Neural crest cell (in vitro differentiated cells): Measurements from ENCODE around the gene COL7A1. TPM values are rescaled to one million over a fixed set of nuclear protein-coding genes. Genes with fewer than 3 reads are reported as not detected.
A peak's percentile ranks its signal among the peaks of the same experiment; 100 is the strongest.
"Not testable (repeated sequence)": the region's sequence is repeated elsewhere in the genome, so short reads cannot be mapped to it uniquely, and the experiment has no call there.

ENCODE experiments used
- DNase-seq: peaks from one replicate; pipeline ENCODE4 v3.0.0; 2021; ENCODE audit warnings: low read depth, mixed read lengths, low spot score
- H3K27ac Mint-ChIP-seq: one replicate; pipeline ENCODE4 v1.8.0; 2021; ENCODE audit warnings: mild to moderate bottlenecking, mixed read lengths; ENCODE audit not compliant: unreplicated experiment
- H3K27me3 Mint-ChIP-seq: 2 replicates; pipeline ENCODE4 v1.8.0; 2021; ENCODE audit warnings: low read depth, mild to moderate bottlenecking, mixed read lengths
- H3K36me3 Mint-ChIP-seq: 2 replicates; pipeline ENCODE4 v1.8.0; 2021; ENCODE audit warnings: low read depth, mild to moderate bottlenecking, mixed read lengths
- H3K4me1 Mint-ChIP-seq: 2 replicates; pipeline ENCODE4 v1.8.0; 2021; ENCODE audit warnings: mixed read lengths
- H3K4me3 Mint-ChIP-seq: one replicate; pipeline ENCODE4 v1.8.0; 2021; ENCODE audit warnings: mild to moderate bottlenecking, mixed read lengths
- H3K9me3 Mint-ChIP-seq: 2 replicates; pipeline ENCODE4 v1.8.0; 2021; ENCODE audit warnings: mixed read lengths
- CTCF ChIP-seq: fragments of 200-600 bp; sonication (generic); conservative IDR thresholded peaks from 2 replicates; pipeline ENCODE4 v1.5.0; 2021; ENCODE audit warnings: antibody characterized with exemption, mild to moderate bottlenecking
- total RNA-seq: library from RNA; stranded (reverse); gene quantifications from 2 replicates; pipeline ENCODE4 v1.2.1, GENCODE V29; 2021

The COL7A1 gene
- total RNA-seq, 1 donor from 2014 or later: 28.7 TPM

- Mint-ChIP-seq H3K4me3 (no peak overlapping the region), H3K36me3 (peaks cover 3% of the 10 kb centered on the region), H3K4me1 (peaks cover 33% of the 10 kb centered on the region), H3K27me3 (no peaks in the 10 kb centered on the region), H3K9me3 (no peaks in the 10 kb centered on the region), H3K27ac (peak overlapping the region; percentile 45)
- no peak for DNase-seq
- TF ChIP-seq CTCF: no peak
These were observed 42.8 kb downstream of the COL7A1 start for GRCh38 chr3:48552111-48552951.

GRCh38 chr3:48551651-48552050 lies 43.5 kb downstream of the COL7A1 start:
- H3K4me3 Mint-ChIP-seq, H3K27me3 Mint-ChIP-seq, H3K27ac Mint-ChIP-seq, H3K9me3 Mint-ChIP-seq, H3K36me3 Mint-ChIP-seq, DNase-seq: not testable (repeated sequence)
- H3K4me1 Mint-ChIP-seq: peaks cover 30% of the 10 kb centered on the region

- H3K27ac Mint-ChIP-seq: peak overlapping the region; percentile 93
- no peak overlapping the region for H3K4me3 Mint-ChIP-seq
- DNase-seq: peak; percentile 86
- peaks cover 3% of the 10 kb centered on the region for H3K36me3 Mint-ChIP-seq
- H3K9me3 Mint-ChIP-seq: no peaks in the 10 kb centered on the region
- peak; percentile 91 for TF ChIP-seq CTCF
- no peaks in the 10 kb centered on the region for H3K27me3 Mint-ChIP-seq
- H3K4me1 Mint-ChIP-seq: peaks cover 18% of the 10 kb centered on the region
These were observed 46.1 kb downstream of the COL7A1 start for GRCh38 chr3:48548729-48549705.

- H3K4me1 Mint-ChIP-seq: peaks cover 18% of the 10 kb centered on the region
- H3K36me3 Mint-ChIP-seq: peaks cover 3% of the 10 kb centered on the region
- H3K4me3 Mint-ChIP-seq: no peak overlapping the region
- H3K9me3 Mint-ChIP-seq: no peaks in the 10 kb centered on the region
- H3K27me3 Mint-ChIP-seq: no peaks in the 10 kb centered on the region
- peak overlapping the region; percentile 57 for H3K27ac Mint-ChIP-seq
- DNase-seq: no peak
- TF ChIP-seq CTCF: no peak
These were observed 47.0 kb downstream of the COL7A1 start for GRCh38 chr3:48548126-48548525.

- peaks cover 5% of the 10 kb centered on the region for H3K36me3 Mint-ChIP-seq
- no peak overlapping the region for H3K4me3 Mint-ChIP-seq
- H3K27me3 Mint-ChIP-seq: no peaks in the 10 kb centered on the region
- no peak for DNase-seq
- H3K9me3 Mint-ChIP-seq: no peaks in the 10 kb centered on the region
- H3K4me1 Mint-ChIP-seq: peaks cover 18% of the 10 kb centered on the region
- TF ChIP-seq CTCF: no peak
- no peak overlapping the region for H3K27ac Mint-ChIP-seq
These were observed 48.8 kb downstream of the COL7A1 start for GRCh38 chr3:48546203-48546829.
